GM15510 (cell line): Measurements from ENCODE around the gene DPYSL4.

Source experiments
- POLR2A ChIP-seq: IDR thresholded peaks from 3 replicates; pipeline ENCODE4 v1.6.1; 2011; ENCODE audit warnings: borderline replicate concordance; ENCODE audit not compliant: insufficient read length; ENCODE audit errors: extremely low read depth

The DPYSL4 gene

DNA sequence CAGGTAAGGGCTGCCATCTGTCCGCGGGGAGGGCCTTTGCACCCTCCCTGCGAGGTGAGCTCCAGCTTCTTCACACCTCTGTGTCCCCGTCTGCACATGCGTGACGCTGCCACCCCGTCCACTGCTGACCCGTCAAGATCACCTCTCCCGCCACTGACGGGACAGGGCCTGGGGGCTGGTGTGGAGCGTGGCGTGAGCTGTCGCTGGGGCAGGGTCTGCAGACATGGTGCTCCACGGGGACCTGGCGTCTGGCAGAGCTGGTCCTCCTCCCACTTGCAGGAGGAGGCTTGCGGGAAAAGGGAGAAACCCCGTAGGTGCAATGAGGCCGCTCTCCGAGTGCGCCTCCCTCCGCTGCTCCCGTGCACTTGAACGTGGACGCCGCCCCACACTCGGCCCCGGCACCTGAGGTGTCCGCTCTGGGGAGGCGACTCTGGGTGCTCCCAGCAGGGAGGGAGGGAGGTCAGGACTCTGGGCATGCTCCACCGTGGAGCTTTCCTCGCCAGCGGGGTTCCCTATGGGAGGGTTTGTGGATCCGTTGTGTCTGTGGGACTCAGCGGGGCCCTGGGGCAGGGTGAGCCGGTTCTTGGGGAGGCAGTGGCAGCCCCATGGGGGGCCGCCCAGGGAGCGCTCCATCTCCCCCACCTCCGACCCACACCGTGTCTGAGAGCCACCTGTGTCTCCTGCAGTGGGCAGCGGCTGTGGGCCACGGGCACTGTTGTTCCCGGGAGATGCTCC is 17.6 kb upstream of the DPYSL4 start:
- TF ChIP-seq POLR2A = no peak

DNA sequence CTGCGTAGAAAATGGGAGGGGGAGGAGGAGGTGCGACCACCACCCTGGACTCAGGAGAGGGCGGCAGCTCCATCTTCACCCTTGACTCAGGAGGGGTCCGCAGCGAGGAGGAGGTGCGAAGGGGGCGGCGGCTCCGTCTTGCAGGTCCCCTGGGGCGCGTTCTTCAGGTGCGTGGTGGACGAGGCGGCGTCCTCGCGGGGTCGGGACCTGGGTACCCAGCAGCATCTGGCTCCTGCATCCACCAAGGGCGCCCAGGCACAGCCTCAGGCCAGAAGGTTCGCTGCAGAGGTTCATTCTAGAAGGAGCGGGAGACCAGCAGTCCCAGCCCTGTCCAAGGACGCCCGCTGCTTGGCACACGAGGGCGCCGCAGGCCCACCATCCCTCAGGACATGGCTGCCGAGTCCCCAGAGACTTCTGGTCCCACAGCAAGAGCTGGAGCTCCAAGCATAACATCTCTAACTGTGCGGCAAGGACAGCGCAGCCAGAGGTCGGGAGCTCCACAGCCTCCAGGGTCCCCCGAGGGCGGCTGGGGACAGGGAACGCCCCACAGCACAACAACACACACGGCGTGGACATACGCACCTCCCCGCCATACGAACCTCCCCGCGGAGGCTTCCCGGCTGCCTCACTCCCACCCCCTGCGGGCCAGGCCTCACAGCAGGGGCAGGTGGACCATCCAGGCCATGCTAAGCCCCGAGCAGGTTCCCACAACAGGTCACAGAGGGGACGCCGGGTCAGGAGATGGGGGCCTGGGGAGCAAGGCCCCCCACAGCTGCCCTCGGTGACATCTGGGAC is 16.8 kb upstream of the DPYSL4 start:
- no peak for TF ChIP-seq POLR2A

- TF ChIP-seq POLR2A = no peak
Measured at GRCh38 chr10:132170561-132171361, 16.0 kb upstream of the DPYSL4 start.

GRCh38 chr10:132172091-132173066 is 14.4 kb upstream of the DPYSL4 start:
- TF ChIP-seq POLR2A = no peak

GRCh38 chr10:132173185-132173584 is 13.6 kb upstream of the DPYSL4 start:
- no peak for TF ChIP-seq POLR2A

GRCh38 chr10:132174237-132174636 is 12.5 kb upstream of the DPYSL4 start:
- no peak for TF ChIP-seq POLR2A

DNA sequence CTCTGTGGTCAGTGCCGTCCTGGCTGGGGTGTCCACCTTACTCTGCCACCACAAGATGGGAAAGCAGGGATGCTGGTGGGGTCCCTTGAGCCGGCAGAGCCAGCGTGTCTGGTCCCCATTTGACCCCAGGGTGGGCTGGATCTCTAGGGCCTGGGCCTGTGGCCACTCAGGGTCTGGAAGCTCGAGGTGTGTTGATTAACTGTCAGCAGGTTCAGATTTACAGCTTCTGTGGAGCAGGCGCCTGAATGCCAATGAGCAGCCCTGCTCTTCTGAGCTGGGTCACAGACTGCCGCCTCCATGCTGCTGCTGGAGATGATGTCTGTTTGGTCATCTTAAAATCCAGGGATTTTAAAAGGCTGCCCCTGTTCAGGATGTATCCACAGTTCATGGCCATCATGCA is 11.3 kb upstream of the DPYSL4 start:
- TF ChIP-seq POLR2A = no peak

DNA sequence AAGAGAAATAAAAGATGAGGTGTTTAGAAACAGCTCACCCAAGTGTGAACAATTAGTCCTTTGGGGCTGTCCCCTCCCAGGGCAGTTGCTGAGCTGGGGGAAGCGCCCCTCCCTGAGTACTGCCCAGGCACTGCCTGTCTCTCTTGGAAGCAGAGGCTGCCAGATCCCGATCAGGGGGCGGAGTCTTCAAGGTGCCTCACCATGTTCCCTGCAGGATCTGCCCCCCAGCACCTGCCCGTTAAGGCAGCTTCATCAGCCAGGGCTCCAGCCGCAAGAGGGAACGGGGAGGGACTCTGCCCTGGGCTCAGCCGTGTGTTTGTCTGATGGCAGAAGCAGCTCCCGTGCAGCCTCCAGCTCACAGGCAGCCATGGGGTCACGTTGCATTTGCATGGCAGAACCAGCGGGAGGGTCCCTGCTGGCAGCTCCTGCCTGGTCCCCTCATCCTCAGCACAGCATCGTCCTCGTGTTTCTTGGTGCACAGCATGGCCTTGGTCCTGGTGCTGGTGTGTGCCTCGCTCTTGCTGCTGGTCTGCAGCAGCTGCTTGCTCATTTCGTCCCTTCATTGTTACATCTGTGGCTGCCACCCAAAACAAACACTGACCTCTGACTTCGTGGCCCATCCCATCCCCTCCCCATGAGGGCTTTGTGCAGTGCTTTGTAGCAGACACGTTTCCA is 10.7 kb upstream of the DPYSL4 start:
- TF ChIP-seq POLR2A = no peak

- no peak for TF ChIP-seq POLR2A
Measured at GRCh38 chr10:132176623-132177500, 9.9 kb upstream of the DPYSL4 start.

DNA sequence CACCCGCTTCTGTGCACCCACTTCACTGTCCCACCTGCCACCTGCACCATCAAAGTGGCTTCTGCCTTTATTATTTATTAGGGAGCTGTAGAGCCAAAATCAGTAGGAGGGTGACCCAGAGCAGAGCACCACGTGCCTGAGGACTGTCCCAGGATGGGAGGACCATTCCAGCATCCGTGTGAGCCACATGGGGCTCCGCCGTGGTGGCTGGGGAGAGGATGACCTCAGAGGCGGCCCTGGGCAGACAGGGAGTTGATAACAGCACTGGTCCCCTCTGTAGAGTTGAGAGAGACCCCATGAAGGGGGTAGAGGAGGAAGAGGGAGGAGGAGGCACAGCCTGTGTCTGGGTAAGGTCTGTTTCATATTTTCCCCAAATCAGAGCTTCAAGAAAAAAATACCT is 8.7 kb upstream of the DPYSL4 start:
- no peak for TF ChIP-seq POLR2A

GRCh38 chr10:132178672-132179545 is 7.8 kb upstream of the DPYSL4 start:
- TF ChIP-seq POLR2A = no peak
